Measurements from ENCODE around the gene CLIP2. TPM values are rescaled to one million over a fixed set of nuclear protein-coding genes. Genes with fewer than 3 reads are reported as not detected.

The CLIP2 gene
- polyA plus RNA-seq, 1 donor from 2014 or later, result 25.7 TPM

DNA sequence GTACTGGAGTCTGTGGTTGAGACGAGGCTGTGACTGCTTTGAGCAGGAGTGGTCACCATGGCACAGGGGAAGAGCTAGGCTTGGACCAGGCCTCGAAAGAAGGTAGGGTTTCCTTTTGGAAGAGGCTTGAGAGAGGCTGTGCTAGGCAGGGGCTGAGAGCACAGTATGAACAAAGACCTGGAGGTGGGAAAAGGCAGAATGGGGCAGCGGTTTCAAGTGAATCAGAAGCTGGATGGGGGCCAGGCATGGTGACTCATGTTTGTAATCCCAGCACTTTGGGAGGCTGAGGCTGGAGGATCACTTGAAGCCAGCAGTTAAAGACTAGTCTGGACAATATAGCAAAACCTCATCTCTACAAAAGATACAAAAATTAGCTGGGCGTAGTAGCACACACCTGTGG, 65.9 kb downstream of the CLIP2 start:
- TF ChIP-seq CTCF (IDR thresholded peaks at IDR 0.05; ENCODE audit: poor library complexity, severe bottlenecking) (no peak), TAF1 (IDR thresholded peaks at IDR 0.05; ENCODE audit: low read depth) (no peak), SMC3 (conservative IDR thresholded peaks at IDR 0.05; ENCODE audit: poor library complexity) (no peak), MXI1 (conservative IDR thresholded peaks at IDR 0.05; ENCODE audit: poor library complexity, severe bottlenecking) (no peak), EZH2 (IDR thresholded peaks at IDR 0.05; ENCODE audit: borderline replicate concordance, insufficient read depth, low read length, poor library complexity, severe bottlenecking) (no peak), EP300 (conservative IDR thresholded peaks at IDR 0.05; ENCODE audit: poor library complexity, severe bottlenecking) (no peak), RAD21 (conservative IDR thresholded peaks at IDR 0.05) (no peak), POLR2AphosphoS5 (IDR thresholded peaks at IDR 0.05) (no peak)
- TF ChIP-seq, protein P1, sequence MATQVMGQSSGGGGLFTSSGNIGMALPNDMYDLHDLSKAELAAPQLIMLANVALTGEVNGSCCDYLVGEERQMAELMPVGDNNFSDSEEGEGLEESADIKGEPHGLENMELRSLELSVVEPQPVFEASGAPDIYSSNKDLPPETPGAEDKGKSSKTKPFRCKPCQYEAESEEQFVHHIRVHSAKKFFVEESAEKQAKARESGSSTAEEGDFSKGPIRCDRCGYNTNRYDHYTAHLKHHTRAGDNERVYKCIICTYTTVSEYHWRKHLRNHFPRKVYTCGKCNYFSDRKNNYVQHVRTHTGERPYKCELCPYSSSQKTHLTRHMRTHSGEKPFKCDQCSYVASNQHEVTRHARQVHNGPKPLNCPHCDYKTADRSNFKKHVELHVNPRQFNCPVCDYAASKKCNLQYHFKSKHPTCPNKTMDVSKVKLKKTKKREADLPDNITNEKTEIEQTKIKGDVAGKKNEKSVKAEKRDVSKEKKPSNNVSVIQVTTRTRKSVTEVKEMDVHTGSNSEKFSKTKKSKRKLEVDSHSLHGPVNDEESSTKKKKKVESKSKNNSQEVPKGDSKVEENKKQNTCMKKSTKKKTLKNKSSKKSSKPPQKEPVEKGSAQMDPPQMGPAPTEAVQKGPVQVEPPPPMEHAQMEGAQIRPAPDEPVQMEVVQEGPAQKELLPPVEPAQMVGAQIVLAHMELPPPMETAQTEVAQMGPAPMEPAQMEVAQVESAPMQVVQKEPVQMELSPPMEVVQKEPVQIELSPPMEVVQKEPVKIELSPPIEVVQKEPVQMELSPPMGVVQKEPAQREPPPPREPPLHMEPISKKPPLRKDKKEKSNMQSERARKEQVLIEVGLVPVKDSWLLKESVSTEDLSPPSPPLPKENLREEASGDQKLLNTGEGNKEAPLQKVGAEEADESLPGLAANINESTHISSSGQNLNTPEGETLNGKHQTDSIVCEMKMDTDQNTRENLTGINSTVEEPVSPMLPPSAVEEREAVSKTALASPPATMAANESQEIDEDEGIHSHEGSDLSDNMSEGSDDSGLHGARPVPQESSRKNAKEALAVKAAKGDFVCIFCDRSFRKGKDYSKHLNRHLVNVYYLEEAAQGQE (IDR thresholded peaks at IDR 0.05; ENCODE audit: borderline replicate concordance), result no peak
- Histone ChIP-seq H3K36me3 (ENCODE audit: insufficient read depth, low read length) (peaks cover 16% of the 10 kb centered on the region), H2AFZ (ENCODE audit: low read depth, low read length) (no peak overlapping the region), H3K9ac (ENCODE audit: low read length) (no peak overlapping the region), H3F3A (ENCODE audit: insufficient read depth, low read length, poor library complexity, severe bottlenecking) (no peaks in the 10 kb centered on the region), H4K20me1 (ENCODE audit: insufficient read depth) (no peaks in the 10 kb centered on the region), H3K9me3 (ENCODE audit: low read length) (no peaks in the 10 kb centered on the region), H3K4me3 (ENCODE audit: low read length) (no peak overlapping the region), H3K27ac (ENCODE audit: low read length) (no peak overlapping the region), H3K9me2 (ENCODE audit: insufficient read depth, low read length) (no peaks in the 10 kb centered on the region), H3K4me2 (ENCODE audit: low read length) (no peak overlapping the region), H3K27me3 (ENCODE audit: insufficient read depth, low read depth, low read length) (no peaks in the 10 kb centered on the region), H3K79me2 (replicated peaks; ENCODE audit: insufficient read depth, low read length) (no peaks in the 10 kb centered on the region)

- Histone ChIP-seq H2AFZ (ENCODE audit: low read depth, low read length) (no peak overlapping the region), H3K9me2 (ENCODE audit: insufficient read depth, low read length) (no peaks in the 10 kb centered on the region), H3K4me3 (ENCODE audit: low read length) (no peak overlapping the region), H3F3A (ENCODE audit: insufficient read depth, low read length, poor library complexity, severe bottlenecking) (no peaks in the 10 kb centered on the region), H4K20me1 (ENCODE audit: insufficient read depth) (no peaks in the 10 kb centered on the region), H3K4me2 (ENCODE audit: low read length) (no peak overlapping the region), H3K27me3 (ENCODE audit: insufficient read depth, low read depth, low read length) (no peaks in the 10 kb centered on the region), H3K79me2 (replicated peaks; ENCODE audit: insufficient read depth, low read length) (no peaks in the 10 kb centered on the region), H3K27ac (ENCODE audit: low read length) (no peak overlapping the region), H3K9me3 (ENCODE audit: low read length) (no peaks in the 10 kb centered on the region), H3K36me3 (ENCODE audit: insufficient read depth, low read length) (peaks cover 16% of the 10 kb centered on the region), H3K9ac (ENCODE audit: low read length) (no peak overlapping the region)
- no peak for TF ChIP-seq TAF1 (IDR thresholded peaks at IDR 0.05; ENCODE audit: low read depth)
- no peak for TF ChIP-seq SMC3 (conservative IDR thresholded peaks at IDR 0.05; ENCODE audit: poor library complexity)
- TF ChIP-seq, protein P1 (IDR thresholded peaks at IDR 0.05; ENCODE audit: borderline replicate concordance), result no peak
- no peak for TF ChIP-seq MXI1 (conservative IDR thresholded peaks at IDR 0.05; ENCODE audit: poor library complexity, severe bottlenecking)
Observed at GRCh38 chr7:74356589-74357315, 67.5 kb downstream of the CLIP2 start.

Data from neural cell (in vitro differentiated cells).